ENCODE data around the gene CCL2.
A peak's percentile ranks its signal among the peaks of the same experiment; 100 is the strongest.

Gene CCL2

GRCh38 chr17:34255841-34256240 is 756 bp downstream of the CCL2 start:
- peak overlapping the region; percentile 69; the same call in 1 of the 2 replicates for H3K27ac ChIP-seq
- no peak for TF ChIP-seq CTCF (conservative IDR thresholded peaks at IDR 0.05)

GRCh38 chr17:34257299-34257985 is 2.4 kb downstream of the CCL2 start:
- no peak overlapping the region for H3K27ac ChIP-seq
- TF ChIP-seq CTCF (conservative IDR thresholded peaks at IDR 0.05): no peak

- no peak overlapping the region for H3K27ac ChIP-seq
- TF ChIP-seq CTCF (conservative IDR thresholded peaks at IDR 0.05): no peak
Observed at GRCh38 chr17:34257986-34258326, 2.9 kb downstream of the CCL2 start.

GRCh38 chr17:34259146-34259545 is 4.1 kb downstream of the CCL2 start:
- TF ChIP-seq CTCF (conservative IDR thresholded peaks at IDR 0.05): no peak
- H3K27ac ChIP-seq: no peak overlapping the region

GRCh38 chr17:34260861-34261260 is 5.8 kb downstream of the CCL2 start:
- TF ChIP-seq CTCF (conservative IDR thresholded peaks at IDR 0.05): no peak
- no peak overlapping the region for H3K27ac ChIP-seq

- H3K27ac ChIP-seq: no peak overlapping the region
- no peak for TF ChIP-seq CTCF (conservative IDR thresholded peaks at IDR 0.05)
Observed at GRCh38 chr17:34261568-34262337, 6.7 kb downstream of the CCL2 start.

- TF ChIP-seq CTCF (conservative IDR thresholded peaks at IDR 0.05): no peak
- no peak overlapping the region for H3K27ac ChIP-seq
Observed at GRCh38 chr17:34265711-34266110, 10.6 kb downstream of the CCL2 start.

All from VCaP (cell line).